Measurements from ENCODE around the gene COL1A1.

- no peak for TF ChIP-seq CTCF (IDR thresholded peaks at IDR 0.05)
- no peak for TF ChIP-seq POLR2A (IDR thresholded peaks at IDR 0.05)
Measured at GRCh38 chr17:50188921-50189549, 12.4 kb downstream of the COL1A1 start.
